GM23338 (cell line): ENCODE data around the gene PSD4. TPM values are rescaled to one million over a fixed set of nuclear protein-coding genes. Genes with fewer than 3 reads are reported as not detected.

ENCODE experiments used
- ATAC-seq: fragments of 200-7000 bp; cut with Tn5 transposase; 3 replicates; pipeline ENCODE4 v1.9.1; 2020
- DNase-seq: peaks from one replicate; pipeline ENCODE4 v3.0.0-alpha.2; 2015; ENCODE audit warnings: low spot score
- H2AFZ ChIP-seq: fragments of 200-600 bp; sonication (generic); 2 replicates; pipeline ENCODE4 v1.8.0; 2016; ENCODE audit warnings: antibody characterized with exemption, mild to moderate bottlenecking, moderate library complexity
- H3F3A ChIP-seq: fragments of 200-600 bp; sonication (generic); replicated peaks from 2 replicates; pipeline ENCODE4 v1.8.0; 2017; ENCODE audit warnings: antibody characterized with exemption, mixed run types, low read depth
- H3K27ac ChIP-seq: fragments of 200-600 bp; sonication (generic); 2 replicates; pipeline ENCODE4 v1.6.1; 2016; ENCODE audit warnings: low read depth
- H3K27me3 ChIP-seq: fragments of 200-600 bp; sonication (generic); 2 replicates; pipeline ENCODE4 v1.8.0; 2016; ENCODE audit warnings: mild to moderate bottlenecking, mixed run types, moderate library complexity; ENCODE audit not compliant: insufficient read depth
- H3K36me3 ChIP-seq: fragments of 200-600 bp; sonication (generic); 2 replicates; pipeline ENCODE4 v1.8.0; 2016; ENCODE audit warnings: mild to moderate bottlenecking; ENCODE audit not compliant: insufficient read depth
- H3K4me1 ChIP-seq: fragments of 200-600 bp; sonication (generic); 2 replicates; pipeline ENCODE4 v1.8.0; 2016; ENCODE audit warnings: mild to moderate bottlenecking, moderate library complexity; ENCODE audit not compliant: insufficient read depth
- H3K4me2 ChIP-seq: fragments of 200-600 bp; sonication (generic); 2 replicates; pipeline ENCODE4 v1.7.1; 2017; ENCODE audit warnings: mixed run types
- H3K4me3 ChIP-seq: fragments of 200-600 bp; sonication (generic); 2 replicates; pipeline ENCODE4 v1.6.1; 2016; ENCODE audit warnings: mixed run types
- H3K79me2 ChIP-seq: fragments of 200-600 bp; sonication (generic); replicated peaks from 2 replicates; pipeline ENCODE4 v1.8.0; 2017; ENCODE audit warnings: mild to moderate bottlenecking; ENCODE audit not compliant: insufficient read depth
- H3K9me2 ChIP-seq: fragments of 200-600 bp; sonication (generic); 2 replicates; pipeline ENCODE4 v1.8.0; 2017; ENCODE audit not compliant: insufficient read depth
- H4K20me1 ChIP-seq: fragments of 200-600 bp; sonication (generic); replicated peaks from 2 replicates; pipeline ENCODE4 v1.8.0; 2017; ENCODE audit warnings: mild to moderate bottlenecking; ENCODE audit not compliant: insufficient read depth
- H3K27ac Mint-ChIP-seq: 2 replicates; pipeline ENCODE4 v1.8.0; 2020; ENCODE audit warnings: inconsistent platforms, mild to moderate bottlenecking, moderate library complexity, mixed read lengths
- H3K27me3 Mint-ChIP-seq: 3 replicates; pipeline ENCODE4 v1.8.0; 2022; ENCODE audit warnings: low read depth, mild to moderate bottlenecking, moderate library complexity, mixed read lengths, inconsistent platforms; ENCODE audit not compliant: insufficient read depth, poor library complexity
- H3K36me3 Mint-ChIP-seq: 3 replicates; pipeline ENCODE4 v1.8.0; 2021; ENCODE audit warnings: low read depth, mild to moderate bottlenecking, inconsistent platforms, moderate library complexity, mixed read lengths
- H3K4me1 Mint-ChIP-seq: 3 replicates; pipeline ENCODE4 v1.8.0; 2020; ENCODE audit warnings: mild to moderate bottlenecking, inconsistent platforms, mixed read lengths
- H3K4me3 Mint-ChIP-seq: 3 replicates; pipeline ENCODE4 v1.8.0; 2021; ENCODE audit warnings: moderate library complexity, mild to moderate bottlenecking, inconsistent platforms, mixed read lengths
- H3K9me3 Mint-ChIP-seq: 3 replicates; pipeline ENCODE4 v1.8.0; 2020; ENCODE audit warnings: moderate library complexity, mild to moderate bottlenecking, inconsistent platforms, mixed read lengths
- CREB1 ChIP-seq: fragments of 250-450 bp; sonication (Bioruptor Pico); IDR thresholded peaks from 2 replicates; pipeline ENCODE4 v1.5.0; 2020; ENCODE audit warnings: low read depth, mild to moderate bottlenecking, moderate library complexity
- CTCF ChIP-seq, 2 experiments: fragments of 200-600 bp in 1 of 2; sonication (generic) in 1 of 2; conservative IDR thresholded peaks; 2 replicates each; pipeline versions ENCODE4 v1.5.1 to v1.6.1; 2016 to 2017; ENCODE audit warnings: antibody characterized with exemption in 2 of 2, low read depth in 2 of 2, mild to moderate bottlenecking in 2 of 2, moderate library complexity in 1 of 2
- ETS1 ChIP-seq: IDR thresholded peaks from 2 replicates; pipeline ENCODE4 v1.6.1; 2016; ENCODE audit warnings: antibody characterized with exemption
- EZH2 ChIP-seq: fragments of 200-600 bp; sonication (generic); IDR thresholded peaks from one replicate; pipeline ENCODE4 v1.8.0; 2017; ENCODE audit warnings: antibody characterized with exemption, mild to moderate bottlenecking, low read depth; ENCODE audit not compliant: unreplicated experiment
- EZH2phosphoT487 ChIP-seq: fragments of 200-600 bp; sonication (generic); IDR thresholded peaks from one replicate; pipeline ENCODE4 v1.8.1; 2018; ENCODE audit warnings: antibody characterized with exemption; ENCODE audit not compliant: unreplicated experiment
- JUNB ChIP-seq: IDR thresholded peaks from one replicate; pipeline ENCODE4 v1.6.1; 2016; ENCODE audit warnings: antibody characterized with exemption; ENCODE audit not compliant: unreplicated experiment
- NANOG ChIP-seq: IDR thresholded peaks from 2 replicates; pipeline ENCODE4 v1.6.1; 2016; ENCODE audit warnings: antibody characterized with exemption, borderline replicate concordance
- REST ChIP-seq: IDR thresholded peaks from one replicate; pipeline ENCODE4 v1.6.1; 2018; ENCODE audit warnings: antibody characterized with exemption; ENCODE audit not compliant: unreplicated experiment
- STAT1 ChIP-seq: IDR thresholded peaks from one replicate; pipeline ENCODE4 v1.6.1; 2016; ENCODE audit warnings: antibody characterized with exemption; ENCODE audit not compliant: unreplicated experiment
- ZNF114 ChIP-seq: fragments of 250-450 bp; sonication (Bioruptor Pico); IDR thresholded peaks from 2 replicates; pipeline ENCODE4 v1.5.0; 2020; ENCODE audit warnings: mild to moderate bottlenecking, moderate library complexity
- ZNF331 ChIP-seq: fragments of 250-450 bp; sonication (Bioruptor Pico); IDR thresholded peaks from 2 replicates; pipeline ENCODE4 v1.5.0; 2020; ENCODE audit warnings: low read depth, mild to moderate bottlenecking, moderate library complexity
- polyA plus RNA-seq: library from polyadenylated mRNA; unstranded; fragments of >200 nt; fragmentation: Nextera tagmentation; extraction: Ambion mirVana; gene quantifications from 2 replicates; pipeline ENCODE4 v1.2.1, GENCODE V29; 2016
- total RNA-seq: library from RNA; depleted of rRNA; stranded (reverse); fragments of >200 nt; shearing (Covaris generic); gene quantifications from 2 replicates; pipeline ENCODE4 v1.2.3, GENCODE V29; 2014

Gene PSD4
- total and polyA plus RNA-seq, 2 experiments from 2014 or later: 0.06 to 0.66 TPM

GRCh38 chr2:113134717-113135116 lies 39.1 kb upstream of the PSD4 start:
- Histone ChIP-seq H3K36me3 (no peaks in the 10 kb centered on the region), H3K27me3 (no peaks in the 10 kb centered on the region), H3K4me1 (no peaks in the 10 kb centered on the region), H3K79me2 (no peaks in the 10 kb centered on the region), H3F3A (no peaks in the 10 kb centered on the region), H3K4me2 (no peak overlapping the region), H2AFZ (no peak overlapping the region), H4K20me1 (no peaks in the 10 kb centered on the region), H3K9me2 (no peaks in the 10 kb centered on the region), H3K4me3 (no peak overlapping the region), H3K27ac (no peak overlapping the region)
- DNase-seq (no peak), ATAC-seq (no peak)
- no peak overlapping the region for H3K27ac Mint-ChIP-seq
- H3K36me3 Mint-ChIP-seq: no peaks in the 10 kb centered on the region
- no peaks in the 10 kb centered on the region for H3K27me3 Mint-ChIP-seq
- TF ChIP-seq CTCF (conservative IDR thresholded peaks at IDR 0.05; ENCODE audit: low read depth in 2 of 2) (no peak), EZH2 (no peak), CREB1 (no peak), NANOG (no peak), STAT1 (no peak), EZH2phosphoT487 (no peak), ZNF331 (CRISPR knock-in tag) (no peak), REST (no peak), ZNF114 (CRISPR knock-in tag) (no peak)
- no peaks in the 10 kb centered on the region; the same call in 2 of the 3 replicates for H3K4me1 Mint-ChIP-seq
- H3K9me3 Mint-ChIP-seq: no peaks in the 10 kb centered on the region
- no peak overlapping the region for H3K4me3 Mint-ChIP-seq

GRCh38 chr2:113135317-113135716 lies 38.5 kb upstream of the PSD4 start:
- H3K36me3 ChIP-seq: no peaks in the 10 kb centered on the region
- no peaks in the 10 kb centered on the region for H3F3A ChIP-seq
- H3K4me3 ChIP-seq: no peak overlapping the region
- no peaks in the 10 kb centered on the region for H3K27me3 Mint-ChIP-seq
- no peaks in the 10 kb centered on the region for H3K9me3 Mint-ChIP-seq
- no peak overlapping the region for H3K4me3 Mint-ChIP-seq
- no peak overlapping the region for H3K27ac ChIP-seq
- no peaks in the 10 kb centered on the region for H3K4me1 ChIP-seq
- no peaks in the 10 kb centered on the region for H3K9me2 ChIP-seq
- TF ChIP-seq REST (no peak), EZH2 (no peak), EZH2phosphoT487 (no peak), ETS1 (no peak), JUNB (no peak), STAT1 (no peak)
- H3K36me3 Mint-ChIP-seq: no peaks in the 10 kb centered on the region
- no peaks in the 10 kb centered on the region for H3K27me3 ChIP-seq
- no peak overlapping the region for H2AFZ ChIP-seq
- DNase-seq: no peak
- no peak for ATAC-seq
- no peak overlapping the region for H3K27ac Mint-ChIP-seq
- H4K20me1 ChIP-seq: no peaks in the 10 kb centered on the region
- no peaks in the 10 kb centered on the region; the same call in 2 of the 3 replicates for H3K4me1 Mint-ChIP-seq
- no peak overlapping the region for H3K4me2 ChIP-seq
- no peaks in the 10 kb centered on the region for H3K79me2 ChIP-seq
